Colonic mucosa (tissue), 4 donors: ENCODE data around the gene NUDCD3. TPM values are rescaled to one million over a fixed set of nuclear protein-coding genes. Genes with fewer than 3 reads are reported as not detected.

ENCODE experiments used
- DNase-seq: peaks from one replicate; pipeline ENCODE4 v3.0.0-alpha.2; 2020
- H3K27ac ChIP-seq: fragments of 200-600 bp; one replicate; pipeline ENCODE4 v1.8.0; 2021
- H3K27me3 ChIP-seq: fragments of 200-600 bp; one replicate; pipeline ENCODE4 v1.8.0; 2021
- H3K36me3 ChIP-seq: fragments of 200-600 bp; one replicate; pipeline ENCODE4 v1.8.0; 2021
- H3K4me1 ChIP-seq: fragments of 200-600 bp; one replicate; pipeline ENCODE4 v1.8.0; 2021; ENCODE audit warnings: mild to moderate bottlenecking
- H3K4me3 ChIP-seq: fragments of 200-600 bp; one replicate; pipeline ENCODE4 v1.8.0; 2021
- H3K9ac ChIP-seq, 2 donors: one replicate each; pipeline ENCODE4 v1.7.0; 2013; ENCODE audit warnings: control low read depth in 2 of 2, low read depth in 2 of 2, low read length in 2 of 2
- H3K9me3 ChIP-seq: fragments of 200-600 bp; one replicate; pipeline ENCODE4 v1.8.0; 2021
- intact Hi-C: fragments of 100-400 bp; cut with DNase I; formaldehyde crosslinking; loops from one replicate; pipeline ENCODE4 v1.14.1; 2022
- total RNA-seq, 2 donors: library from RNA; stranded (reverse); fragmentation: NEBNext Ultra II Directional in 1 of 2; extraction: Animal tissue kit (Norgen Biotek cat#: 25700) in 1 of 2; gene quantifications; one replicate each; pipeline ENCODE4 v1.2.1, GENCODE V29; 2021
- TF ChIP-seq, protein P1 (sequence below): fragments of 200-600 bp; IDR thresholded peaks from one replicate; pipeline ENCODE4 v1.8.0; 2022; ENCODE audit warnings: antibody characterized with exemption, mild to moderate bottlenecking
- donor health status: healthy.
- donor health status: DM: no; HTN: no; CAD: no.
- donor health status: DM: no; HTN: no; CAD: no.

Gene NUDCD3
- total RNA-seq, 2 donors from 2014 or later, result 77.7 to 105 TPM

DNA sequence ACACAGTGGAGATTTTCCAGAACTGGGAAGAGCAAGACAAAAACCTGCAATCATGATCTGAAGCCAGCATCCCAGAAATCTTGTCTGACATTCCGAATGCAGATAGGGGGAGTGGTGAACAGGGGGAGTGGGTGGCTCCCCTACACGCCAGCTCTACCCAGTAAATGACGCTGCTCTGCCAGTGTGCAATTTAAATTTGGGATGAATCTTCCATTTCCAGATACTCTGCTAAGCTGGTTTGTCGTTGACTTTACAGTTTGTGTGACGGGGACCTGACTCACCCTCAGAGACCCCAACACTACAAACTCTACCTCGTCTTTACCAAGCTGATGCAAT, 96.4 kb downstream of the NUDCD3 start:
- H3K27ac ChIP-seq, result no peak overlapping the region
- no peaks in the 10 kb centered on the region for H3K27me3 ChIP-seq
- H3K4me3 ChIP-seq, result no peak overlapping the region
- no peak overlapping the region for H3K9ac ChIP-seq
- intact Hi-C loops, result no loop called here
- peaks cover 1% of the 10 kb centered on the region for H3K36me3 ChIP-seq
- H3K4me1 ChIP-seq, result no peaks in the 10 kb centered on the region
- TF ChIP-seq, protein P1, sequence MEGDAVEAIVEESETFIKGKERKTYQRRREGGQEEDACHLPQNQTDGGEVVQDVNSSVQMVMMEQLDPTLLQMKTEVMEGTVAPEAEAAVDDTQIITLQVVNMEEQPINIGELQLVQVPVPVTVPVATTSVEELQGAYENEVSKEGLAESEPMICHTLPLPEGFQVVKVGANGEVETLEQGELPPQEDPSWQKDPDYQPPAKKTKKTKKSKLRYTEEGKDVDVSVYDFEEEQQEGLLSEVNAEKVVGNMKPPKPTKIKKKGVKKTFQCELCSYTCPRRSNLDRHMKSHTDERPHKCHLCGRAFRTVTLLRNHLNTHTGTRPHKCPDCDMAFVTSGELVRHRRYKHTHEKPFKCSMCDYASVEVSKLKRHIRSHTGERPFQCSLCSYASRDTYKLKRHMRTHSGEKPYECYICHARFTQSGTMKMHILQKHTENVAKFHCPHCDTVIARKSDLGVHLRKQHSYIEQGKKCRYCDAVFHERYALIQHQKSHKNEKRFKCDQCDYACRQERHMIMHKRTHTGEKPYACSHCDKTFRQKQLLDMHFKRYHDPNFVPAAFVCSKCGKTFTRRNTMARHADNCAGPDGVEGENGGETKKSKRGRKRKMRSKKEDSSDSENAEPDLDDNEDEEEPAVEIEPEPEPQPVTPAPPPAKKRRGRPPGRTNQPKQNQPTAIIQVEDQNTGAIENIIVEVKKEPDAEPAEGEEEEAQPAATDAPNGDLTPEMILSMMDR, result no peak
- DNase-seq, result no peak
- H3K9me3 ChIP-seq, result no peaks in the 10 kb centered on the region

GRCh38 chr7:44393238-44394111, 97.0 kb downstream of the NUDCD3 start:
- intact Hi-C loops, result no loop called here
- Histone ChIP-seq H3K9me3 (no peaks in the 10 kb centered on the region), H3K27me3 (no peaks in the 10 kb centered on the region), H3K4me3 (no peak overlapping the region), H3K27ac (no peak overlapping the region), H3K9ac (no peak overlapping the region), H3K4me1 (no peaks in the 10 kb centered on the region), H3K36me3 (peaks cover 5% of the 10 kb centered on the region)
- TF ChIP-seq, protein P1, result no peak
- peak; percentile 8 for DNase-seq

DNA sequence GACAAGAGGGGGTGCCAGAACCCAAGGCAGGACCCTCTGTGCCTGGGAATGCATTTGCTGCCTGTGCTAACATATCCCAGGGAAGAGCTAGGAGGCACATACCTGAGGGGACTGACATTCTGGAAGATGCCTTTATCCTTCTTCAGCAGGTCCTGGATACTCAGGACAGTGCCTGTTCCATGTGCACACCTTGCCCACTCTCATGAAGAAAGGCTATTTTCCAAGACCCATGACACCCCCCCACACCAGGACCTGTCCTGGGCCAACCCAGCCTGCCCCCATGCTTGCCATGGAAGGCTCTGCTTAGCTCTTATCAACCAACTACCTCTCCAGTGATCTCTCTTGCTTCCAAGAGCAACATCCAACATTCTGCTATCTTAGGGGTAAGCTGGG, 97.8 kb downstream of the NUDCD3 start:
- Histone ChIP-seq H3K27ac (no peak overlapping the region), H3K36me3 (peaks cover 5% of the 10 kb centered on the region), H3K9me3 (no peaks in the 10 kb centered on the region), H3K4me3 (no peak overlapping the region), H3K4me1 (no peaks in the 10 kb centered on the region), H3K27me3 (no peaks in the 10 kb centered on the region), H3K9ac (no peak overlapping the region)
- intact Hi-C loops, result no loop called here
- no peak for DNase-seq
- TF ChIP-seq, protein P1, result no peak

GRCh38 chr7:44391746-44392617, 98.5 kb downstream of the NUDCD3 start:
- no peaks in the 10 kb centered on the region for H3K4me1 ChIP-seq
- no peak overlapping the region for H3K9ac ChIP-seq
- no peaks in the 10 kb centered on the region for H3K27me3 ChIP-seq
- H3K36me3 ChIP-seq, result peaks cover 5% of the 10 kb centered on the region
- H3K4me3 ChIP-seq, result no peak overlapping the region
- H3K9me3 ChIP-seq, result no peaks in the 10 kb centered on the region
- intact Hi-C loops, result no loop called here
- H3K27ac ChIP-seq, result no peak overlapping the region
- peak; percentile 13 for DNase-seq
- TF ChIP-seq, protein P1, result no peak

- H3K36me3 ChIP-seq, result peaks cover 5% of the 10 kb centered on the region
- intact Hi-C loops, result no loop called here
- H3K27me3 ChIP-seq, result no peaks in the 10 kb centered on the region
- no peak overlapping the region for H3K27ac ChIP-seq
- TF ChIP-seq, protein P1, result no peak
- H3K9ac ChIP-seq, result no peak overlapping the region
- DNase-seq, result peak; percentile 11
- no peaks in the 10 kb centered on the region for H3K9me3 ChIP-seq
- H3K4me3 ChIP-seq, result no peak overlapping the region
- no peaks in the 10 kb centered on the region for H3K4me1 ChIP-seq
These were observed 99.3 kb downstream of the NUDCD3 start for GRCh38 chr7:44391171-44391570.
